Measurements from ENCODE around the gene GPR153. TPM values are rescaled to one million over a fixed set of nuclear protein-coding genes. Genes with fewer than 3 reads are reported as not detected.

The GPR153 gene
- total and polyA plus RNA-seq, 2 of the 13 experiments (the other 11 are each of a cell fraction or from before 2014, with no cell fraction given) = 0.22 to 0.31 TPM

- BruUV-seq (replicated peaks) = no TSS peak
- H3K36me3 ChIP-seq (replicated peaks in 1 of 2; ENCODE audit: control insufficient read depth in 1 of 2, insufficient read depth in 2 of 2, low read length in 2 of 2) = peaks cover 9 to 14% of the 10 kb centered on the region in 2 experiments; a peak in 4 of 5 replicates
- H3K79me2 ChIP-seq (ENCODE audit: insufficient read depth, low read length) = no peaks in the 10 kb centered on the region
- POLR2A ChIA-PET = no interaction called here
- H3K4me1 ChIP-seq (ENCODE audit: insufficient read depth, low read length) = peaks cover 13% of the 10 kb centered on the region
- intact Hi-C loops (cut with micrococcal nuclease; ENCODE audit: unreplicated experiment) = no loop called here
- H3K9me3 ChIP-seq (ENCODE audit: low read length) = no peaks in the 10 kb centered on the region
- H4K20me1 ChIP-seq (ENCODE audit: insufficient read depth, low read length) = no peaks in the 10 kb centered on the region
- H3K9ac ChIP-seq (ENCODE audit: insufficient read depth, low read depth, low read length) = no peak overlapping the region
- FAIRE-seq = no peak
- ATAC-seq = peak; percentile 27; the same call in 1 of the 3 replicates
- H3K27me3 ChIP-seq (ENCODE audit: control insufficient read depth in 1 of 2, insufficient read depth in 2 of 2, low read length in 2 of 2) = no peaks in the 10 kb centered on the region
- in situ Hi-C loops (cut with HindIII; ENCODE audit: extremely low pct_ligation_motif_present, low pct_unique_long_range_greater_than_20kb) = no loop called here
- no peak overlapping the region for H3K27ac ChIP-seq (ENCODE audit: extremely low read length, insufficient read depth, low read length)
- TF ChIP-seq ZSCAN30 (CRISPR knock-in tag; IDR thresholded peaks at IDR 0.05) (no peak), ZNF331 (CRISPR knock-in tag; IDR thresholded peaks at IDR 0.05) (peak; percentile 59)
- H2AFZ ChIP-seq (ENCODE audit: low read length) = no peak overlapping the region
- 95% methylated on average over 8 of the region's 8 CpGs for WGBS (ENCODE audit: low lambda C conversion rate)
- no peak for DNase-seq (ENCODE audit: low spot score)
- H3K4me2 ChIP-seq (ENCODE audit: low read depth, low read length) = no peak overlapping the region
- CTCF ChIA-PET (ENCODE audit: low intra/inter-chr PET ratio, low total read pairs) = no interaction called here
- no peak overlapping the region for H3K4me3 ChIP-seq (replicated peaks in 1 of 3; ENCODE audit: insufficient read depth in 1 of 3, low read depth in 2 of 3, low read length in 3 of 3)
Observed at GRCh38 chr1:6298530-6298929, 37.6 kb upstream of the GPR153 start.

GRCh38 chr1:6295910-6296309, 35.0 kb upstream of the GPR153 start:
- Histone ChIP-seq H3K9me3 (ENCODE audit: low read length) (no peaks in the 10 kb centered on the region), H3K4me3 (replicated peaks in 1 of 3; ENCODE audit: insufficient read depth in 1 of 3, low read depth in 2 of 3, low read length in 3 of 3) (no peak overlapping the region), H4K20me1 (ENCODE audit: insufficient read depth, low read length) (no peaks in the 10 kb centered on the region), H3K27ac (ENCODE audit: extremely low read length, insufficient read depth, low read length) (no peak overlapping the region), H2AFZ (ENCODE audit: low read length) (no peak overlapping the region), H3K4me1 (ENCODE audit: insufficient read depth, low read length) (peaks cover 13% of the 10 kb centered on the region), H3K4me2 (ENCODE audit: low read depth, low read length) (no peak overlapping the region), H3K79me2 (ENCODE audit: insufficient read depth, low read length) (no peaks in the 10 kb centered on the region), H3K27me3 (ENCODE audit: control insufficient read depth in 1 of 2, insufficient read depth in 2 of 2, low read length in 2 of 2) (no peaks in the 10 kb centered on the region), H3K9ac (ENCODE audit: insufficient read depth, low read depth, low read length) (no peak overlapping the region), H3K36me3 (replicated peaks in 1 of 2; ENCODE audit: control insufficient read depth in 1 of 2, insufficient read depth in 2 of 2, low read length in 2 of 2) (peaks cover 10 to 28% of the 10 kb centered on the region in 2 experiments; a peak in 4 of 5 replicates)
- DNase-seq (ENCODE audit: low spot score) (no peak), ATAC-seq (no peak), FAIRE-seq (no peak)
- POLR2A ChIA-PET = no interaction called here
- CTCF ChIA-PET (ENCODE audit: low intra/inter-chr PET ratio, low total read pairs) = no interaction called here
- BruUV-seq (replicated peaks) = no TSS peak
- in situ Hi-C loops (cut with HindIII; ENCODE audit: extremely low pct_ligation_motif_present, low pct_unique_long_range_greater_than_20kb) (no loop called here), intact Hi-C loops (cut with micrococcal nuclease; ENCODE audit: unreplicated experiment) (no loop called here)
- TF ChIP-seq ZNF12 (CRISPR knock-in tag; IDR thresholded peaks at IDR 0.05) = no peak
- no peak for TF ChIP-seq CREB3 (CRISPR knock-in tag; IDR thresholded peaks at IDR 0.05)
- TF ChIP-seq ZNF121 (CRISPR knock-in tag; IDR thresholded peaks at IDR 0.05) = peak; percentile 81
- WGBS (ENCODE audit: low lambda C conversion rate) = 87% methylated on average over 6 of the region's 6 CpGs

All from HepG2 (cell line).